Erythroblast (primary cell): ENCODE data around the gene THRB.

Experiments used
- GATA1 ChIP-seq: IDR thresholded peaks from 2 replicates; pipeline ENCODE4 v1.6.1; 2011; ENCODE audit warnings: low read depth, mild to moderate bottlenecking, control low read depth, low read length, moderate library complexity
- POLR2A ChIP-seq: IDR thresholded peaks from 2 replicates; pipeline ENCODE4 v1.6.1; 2011; ENCODE audit warnings: mild to moderate bottlenecking, low read length

- no peak for TF ChIP-seq POLR2A
- no peak for TF ChIP-seq GATA1
Observed at GRCh38 chr3:24160424-24161095, 334.1 kb downstream of the THRB start.
